Retinal pigment epithelial cell (primary cell): ENCODE measurements around the gene CELF4.

Source experiments
- DNase-seq: peaks from one replicate; pipeline ENCODE4 v3.0.0-alpha.2; 2010; ENCODE audit warnings: low read depth
- H3K4me3 ChIP-seq: 2 replicates; pipeline ENCODE4 v1.5.1; 2011; ENCODE audit warnings: mild to moderate bottlenecking, low read length, control low read depth, moderate library complexity
- CTCF ChIP-seq: conservative IDR thresholded peaks from 2 replicates; pipeline ENCODE4 v1.5.1; 2011; ENCODE audit warnings: low read depth, low read length, control low read depth, inconsistent platforms

CELF4 gene

GRCh38 chr18:37537868-37538525, 27.6 kb downstream of the CELF4 start:
- no peak overlapping the region for H3K4me3 ChIP-seq
- DNase-seq: peak; percentile 2
- peak; percentile 84 for TF ChIP-seq CTCF

GRCh38 chr18:37536656-37537055, 28.9 kb downstream of the CELF4 start:
- DNase-seq: no peak
- no peak overlapping the region for H3K4me3 ChIP-seq
- TF ChIP-seq CTCF: no peak

- TF ChIP-seq CTCF: no peak
- no peak for DNase-seq
- no peak overlapping the region for H3K4me3 ChIP-seq
These were observed 29.6 kb downstream of the CELF4 start for GRCh38 chr18:37535968-37536367.

GRCh38 chr18:37534627-37535026, 31.0 kb downstream of the CELF4 start:
- H3K4me3 ChIP-seq: no peak overlapping the region
- DNase-seq: no peak
- no peak for TF ChIP-seq CTCF

- peak; percentile 48 for TF ChIP-seq CTCF
- DNase-seq: no peak
- no peak overlapping the region for H3K4me3 ChIP-seq
These were observed 31.7 kb downstream of the CELF4 start for GRCh38 chr18:37533647-37534584.

- no peak for TF ChIP-seq CTCF
- no peak for DNase-seq
- H3K4me3 ChIP-seq: no peak overlapping the region
These were observed 32.7 kb downstream of the CELF4 start for GRCh38 chr18:37532917-37533316.
